Measurements from ENCODE around the gene COG4.
A peak's percentile ranks its signal among the peaks of the same experiment; 100 is the strongest.

Gene COG4

GRCh38 chr16:70478912-70479341 is 44.4 kb downstream of the COG4 start:
- DNase-seq (ENCODE audit: low read depth) = no peak

GRCh38 chr16:70478169-70478568 is 45.2 kb downstream of the COG4 start:
- DNase-seq (ENCODE audit: low read depth) = no peak

- peak; percentile 81 for DNase-seq (ENCODE audit: low read depth)
These were observed 46.9 kb downstream of the COG4 start for GRCh38 chr16:70476272-70477020.

GRCh38 chr16:70475054-70475871 is 48.1 kb downstream of the COG4 start:
- DNase-seq (ENCODE audit: low read depth) = no peak

- no peak for DNase-seq (ENCODE audit: low read depth)
These were observed 48.9 kb downstream of the COG4 start for GRCh38 chr16:70474320-70475053.

- no peak for DNase-seq (ENCODE audit: low read depth)
These were observed 49.7 kb downstream of the COG4 start for GRCh38 chr16:70473446-70474319.

GRCh38 chr16:70472786-70473433 is 50.4 kb downstream of the COG4 start:
- no peak for DNase-seq (ENCODE audit: low read depth)

- peak; percentile 41 for DNase-seq (ENCODE audit: low read depth)
These were observed 52.4 kb downstream of the COG4 start for GRCh38 chr16:70470927-70471341.

- no peak for DNase-seq (ENCODE audit: low read depth)
These were observed 53.0 kb downstream of the COG4 start for GRCh38 chr16:70470141-70470926.

- no peak for DNase-seq (ENCODE audit: low read depth)
These were observed 54.4 kb downstream of the COG4 start for GRCh38 chr16:70468776-70469525.

- DNase-seq (ENCODE audit: low read depth) = no peak
These were observed 55.7 kb downstream of the COG4 start for GRCh38 chr16:70467608-70468007.

- DNase-seq (ENCODE audit: low read depth) = no peak
These were observed 56.2 kb downstream of the COG4 start for GRCh38 chr16:70467113-70467512.

GRCh38 chr16:70466805-70467076 is 56.6 kb downstream of the COG4 start:
- no peak for DNase-seq (ENCODE audit: low read depth)

- no peak for DNase-seq (ENCODE audit: low read depth)
These were observed 57.2 kb downstream of the COG4 start for GRCh38 chr16:70465999-70466804.

- DNase-seq (ENCODE audit: low read depth) = no peak
These were observed 60.1 kb downstream of the COG4 start for GRCh38 chr16:70463235-70463634.

GRCh38 chr16:70460737-70461261 is 62.6 kb downstream of the COG4 start:
- DNase-seq (ENCODE audit: low read depth) = no peak

GRCh38 chr16:70457446-70458166 is 65.7 kb downstream of the COG4 start:
- DNase-seq (ENCODE audit: low read depth) = no peak

- DNase-seq (ENCODE audit: low read depth) = no peak
These were observed 67.4 kb downstream of the COG4 start for GRCh38 chr16:70455910-70456309.

All from iris pigment epithelial cell (primary cell).